Measurements from ENCODE around the gene ELOA. TPM values are rescaled to one million over a fixed set of nuclear protein-coding genes. Genes with fewer than 3 reads are reported as not detected.

ELOA gene
- total and polyA plus RNA-seq, 2 of the 13 experiments (the other 11 are each of a cell fraction or from before 2014, with no cell fraction given), result 14.2 to 28.5 TPM

- peak; percentile 95 for TF ChIP-seq ZBTB33 (CRISPR knock-in tag; IDR thresholded peaks at IDR 0.05)
- TF ChIP-seq, protein P1, sequence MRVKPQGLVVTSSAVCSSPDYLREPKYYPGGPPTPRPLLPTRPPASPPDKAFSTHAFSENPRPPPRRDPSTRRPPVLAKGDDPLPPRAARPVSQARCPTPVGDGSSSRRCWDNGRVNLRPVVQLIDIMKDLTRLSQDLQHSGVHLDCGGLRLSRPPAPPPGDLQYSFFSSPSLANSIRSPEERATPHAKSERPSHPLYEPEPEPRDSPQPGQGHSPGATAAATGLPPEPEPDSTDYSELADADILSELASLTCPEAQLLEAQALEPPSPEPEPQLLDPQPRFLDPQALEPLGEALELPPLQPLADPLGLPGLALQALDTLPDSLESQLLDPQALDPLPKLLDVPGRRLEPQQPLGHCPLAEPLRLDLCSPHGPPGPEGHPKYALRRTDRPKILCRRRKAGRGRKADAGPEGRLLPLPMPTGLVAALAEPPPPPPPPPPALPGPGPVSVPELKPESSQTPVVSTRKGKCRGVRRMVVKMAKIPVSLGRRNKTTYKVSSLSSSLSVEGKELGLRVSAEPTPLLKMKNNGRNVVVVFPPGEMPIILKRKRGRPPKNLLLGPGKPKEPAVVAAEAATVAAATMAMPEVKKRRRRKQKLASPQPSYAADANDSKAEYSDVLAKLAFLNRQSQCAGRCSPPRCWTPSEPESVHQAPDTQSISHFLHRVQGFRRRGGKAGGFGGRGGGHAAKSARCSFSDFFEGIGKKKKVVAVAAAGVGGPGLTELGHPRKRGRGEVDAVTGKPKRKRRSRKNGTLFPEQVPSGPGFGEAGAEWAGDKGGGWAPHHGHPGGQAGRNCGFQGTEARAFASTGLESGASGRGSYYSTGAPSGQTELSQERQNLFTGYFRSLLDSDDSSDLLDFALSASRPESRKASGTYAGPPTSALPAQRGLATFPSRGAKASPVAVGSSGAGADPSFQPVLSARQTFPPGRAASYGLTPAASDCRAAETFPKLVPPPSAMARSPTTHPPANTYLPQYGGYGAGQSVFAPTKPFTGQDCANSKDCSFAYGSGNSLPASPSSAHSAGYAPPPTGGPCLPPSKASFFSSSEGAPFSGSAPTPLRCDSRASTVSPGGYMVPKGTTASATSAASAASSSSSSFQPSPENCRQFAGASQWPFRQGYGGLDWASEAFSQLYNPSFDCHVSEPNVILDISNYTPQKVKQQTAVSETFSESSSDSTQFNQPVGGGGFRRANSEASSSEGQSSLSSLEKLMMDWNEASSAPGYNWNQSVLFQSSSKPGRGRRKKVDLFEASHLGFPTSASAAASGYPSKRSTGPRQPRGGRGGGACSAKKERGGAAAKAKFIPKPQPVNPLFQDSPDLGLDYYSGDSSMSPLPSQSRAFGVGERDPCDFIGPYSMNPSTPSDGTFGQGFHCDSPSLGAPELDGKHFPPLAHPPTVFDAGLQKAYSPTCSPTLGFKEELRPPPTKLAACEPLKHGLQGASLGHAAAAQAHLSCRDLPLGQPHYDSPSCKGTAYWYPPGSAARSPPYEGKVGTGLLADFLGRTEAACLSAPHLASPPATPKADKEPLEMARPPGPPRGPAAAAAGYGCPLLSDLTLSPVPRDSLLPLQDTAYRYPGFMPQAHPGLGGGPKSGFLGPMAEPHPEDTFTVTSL (CRISPR knock-in tag; IDR thresholded peaks at IDR 0.05; ENCODE audit: borderline replicate concordance), result no peak
Measured at GRCh38 chr1:23796466-23797271, 53.4 kb downstream of the ELOA start (continued).
